Hepatocyte (in vitro differentiated cells): ENCODE data around the gene RABGAP1L.

Experiments
- CTCF ChIP-seq: fragments of 200-600 bp; sonication (generic); IDR thresholded peaks from 2 replicates; pipeline ENCODE4 v1.5.1; 2016; ENCODE audit warnings: antibody characterized with exemption, mild to moderate bottlenecking; ENCODE audit not compliant: poor library complexity
- EZH2phosphoT487 ChIP-seq: fragments of 200-600 bp; sonication (generic); IDR thresholded peaks from one replicate; pipeline ENCODE4 v1.6.1; 2018; ENCODE audit warnings: antibody characterized with exemption, mild to moderate bottlenecking, low read depth, moderate library complexity; ENCODE audit not compliant: unreplicated experiment, severe bottlenecking

GRCh38 chr1:174149216-174149615, 10.1 kb upstream of the RABGAP1L start:
- no peak for TF ChIP-seq CTCF
- no peak for TF ChIP-seq EZH2phosphoT487
